Glomerular endothelial cell (primary cell): ENCODE results near the gene TMEM127. TPM values are rescaled to one million over a fixed set of nuclear protein-coding genes. Genes with fewer than 3 reads are reported as not detected.
A peak's percentile ranks its signal among the peaks of the same experiment; 100 is the strongest.

Source experiments
- DNase-seq: peaks from one replicate; pipeline ENCODE4 v3.0.0-alpha.2; 2011; ENCODE audit warnings: low read depth, low spot score; ENCODE audit errors: extremely low read depth
- total RNA-seq: library from RNA; depleted of rRNA; stranded (reverse); fragments of >200 nt; gene quantifications from 2 replicates; pipeline ENCODE4 v1.2.3, GENCODE V29; 2015

The TMEM127 gene
- total RNA-seq, 1 donor from 2014 or later: 51.3 TPM

- peak; percentile 61 for DNase-seq
Measured at GRCh38 chr2:96208143-96209010, 57.4 kb downstream of the TMEM127 start, which contains the start of gene STARD7. STARD7 (minus strand) TSS chr2:96208827; CDS start chr2:96208434, 393 bp downstream.

- no peak for DNase-seq
Measured at GRCh38 chr2:96207774-96208142, 58.0 kb downstream of the TMEM127 start.

- DNase-seq: no peak
Measured at GRCh38 chr2:96207073-96207773, 58.6 kb downstream of the TMEM127 start.

- no peak for DNase-seq
Measured at GRCh38 chr2:96205888-96206287, 59.9 kb downstream of the TMEM127 start.

- DNase-seq: no peak
Measured at GRCh38 chr2:96204836-96205624, 60.8 kb downstream of the TMEM127 start.

GRCh38 chr2:96203130-96204028 lies 62.4 kb downstream of the TMEM127 start:
- DNase-seq: no peak

GRCh38 chr2:96202152-96202854 lies 63.5 kb downstream of the TMEM127 start:
- DNase-seq: no peak

- no peak for DNase-seq
Measured at GRCh38 chr2:96201338-96201737, 64.5 kb downstream of the TMEM127 start.

- DNase-seq: no peak
Measured at GRCh38 chr2:96198921-96199320, 66.9 kb downstream of the TMEM127 start.

Other genes with a start within 250 kb of the TMEM127 start
- 4.2 and 5.7 TPM in 2 replicates for gene GPAT2, start 231.1 kb downstream of the TMEM127 start, total RNA-seq
- gene ADRA2B, start 149.4 kb downstream of the TMEM127 start, total RNA-seq: not detected in 2 replicates
- gene ASTL, start 127.5 kb downstream of the TMEM127 start, total RNA-seq: not detected in 2 replicates
- gene DUSP2, start 120.6 kb downstream of the TMEM127 start, total RNA-seq: 0.10 and 0.18 TPM in 2 replicates
- 85.8 and 86.1 TPM in 2 replicates for gene STARD7, start 57.2 kb downstream of the TMEM127 start, total RNA-seq
- gene CIAO1, start 228 bp upstream of the TMEM127 start, total RNA-seq: 90.9 and 110 TPM in 2 replicates
- gene SNRNP200, start 39.5 kb upstream of the TMEM127 start, total RNA-seq: 81.1 and 102 TPM in 2 replicates
- 2.0 and 3.0 TPM in 2 replicates for gene ITPRIPL1, start 59.3 kb upstream of the TMEM127 start, total RNA-seq
- gene NCAPH, start 69.8 kb upstream of the TMEM127 start, total RNA-seq: 4.6 and 10.2 TPM in 2 replicates
- gene NEURL3, start 239.4 kb upstream of the TMEM127 start, total RNA-seq: 0.68 and 7.0 TPM in 2 replicates